H1 (cell line): Measurements from ENCODE around the gene BRD1. TPM values are rescaled to one million over a fixed set of nuclear protein-coding genes. Genes with fewer than 3 reads are reported as not detected.

Experiments used
- CTCF ChIA-PET: fragments of 300-600 bp; sonication (Branson Sonifier 250); formaldehyde crosslinking; loops from one replicate; lab custom pipeline; 2021; ENCODE audit not compliant: partially characterized antibody; lab: Charles Lee
- POLR2A ChIA-PET: fragments of 300-600 bp; sonication (Branson Sonifier 250); formaldehyde crosslinking; loops from one replicate; lab custom pipeline; 2021; ENCODE audit warnings: inconsistent platforms; ENCODE audit not compliant: partially characterized antibody; lab: Charles Lee
- DNase-seq, 2 experiments: peaks; one replicate each; pipeline versions ENCODE4 v3.0.0 to v3.0.0-alpha.2; 2010 to 2022; ENCODE audit warnings: low spot score in 2 of 2, low read depth in 1 of 2, mixed read lengths in 1 of 2
- FAIRE-seq: peaks from 2 replicates; lab custom pipeline; 2011; peaks lifted over from hg19 to GRCh38; lab: Jason Lieb, UNC
- H2AFZ ChIP-seq: 2 replicates; pipeline ENCODE4 v1.8.1; 2012; ENCODE audit warnings: low read length, inconsistent platforms
- H2AK5ac ChIP-seq: 2 replicates; pipeline ENCODE4 v1.6.1; 2013; ENCODE audit warnings: low read depth, low read length
- H2BK120ac ChIP-seq: replicated peaks from 2 replicates; pipeline ENCODE3; 2013; ENCODE audit warnings: low read depth, low read length, inconsistent platforms
- H2BK12ac ChIP-seq: 2 replicates; pipeline ENCODE4 v1.6.1; 2013; ENCODE audit warnings: low read depth, low read length
- H2BK15ac ChIP-seq: 2 replicates; pipeline ENCODE4 v1.6.1; 2013; ENCODE audit warnings: low read length
- H2BK20ac ChIP-seq: 2 replicates; pipeline ENCODE4 v1.6.1; 2013; ENCODE audit warnings: low read length
- H2BK5ac ChIP-seq: 2 replicates; pipeline ENCODE4 v1.6.1; 2013; ENCODE audit warnings: low read depth, low read length
- H3K14ac ChIP-seq: 2 replicates; pipeline ENCODE4 v1.6.1; 2013; ENCODE audit warnings: inconsistent platforms; ENCODE audit not compliant: insufficient read length
- H3K18ac ChIP-seq: 2 replicates; pipeline ENCODE4 v1.6.1; 2013; ENCODE audit warnings: low read length; ENCODE audit errors: extremely low read depth
- H3K23ac ChIP-seq: 2 replicates; pipeline ENCODE4 v1.6.1; 2013; ENCODE audit warnings: inconsistent platforms; ENCODE audit not compliant: insufficient read length
- H3K23me2 ChIP-seq: 2 replicates; pipeline ENCODE4 v1.6.1; 2013; ENCODE audit warnings: low read depth, low read length
- H3K27ac ChIP-seq: 2 replicates; pipeline ENCODE4 v1.6.1; 2011; ENCODE audit warnings: low read depth, low read length, inconsistent platforms
- H3K27me3 ChIP-seq, 4 experiments: replicated peaks in 1 of 4; 1 replicate in 1 of 4; 2 replicates in 3 of 4; pipeline versions ENCODE4 v1.6.1 to v1.8.1; 2011 to 2013; ENCODE audit warnings: low read length in 3 of 4, mild to moderate bottlenecking in 3 of 4, inconsistent platforms in 2 of 4, mixed read lengths in 2 of 4, moderate library complexity in 1 of 4; ENCODE audit not compliant: control insufficient read depth in 3 of 4, insufficient read depth in 3 of 4; ENCODE audit errors: extremely low read depth in 1 of 4
- H3K36me3 ChIP-seq, 4 experiments: 2 replicates each; pipeline versions ENCODE4 v1.6.1 to v1.8.1; 2011 to 2013; ENCODE audit warnings: mild to moderate bottlenecking in 4 of 4, low read length in 3 of 4, moderate library complexity in 2 of 4, control low read depth in 1 of 4, inconsistent platforms in 1 of 4; ENCODE audit not compliant: insufficient read depth in 4 of 4, control insufficient read depth in 2 of 4
- H3K4ac ChIP-seq: replicated peaks from 2 replicates; pipeline ENCODE3; 2013; ENCODE audit warnings: low read length, low read depth, mixed read lengths, inconsistent platforms; ENCODE audit not compliant: insufficient read length
- H3K4me1 ChIP-seq, 4 experiments: replicated peaks in 1 of 4; 1 replicate in 1 of 4; 2 replicates in 3 of 4; pipeline versions ENCODE4 v1.6.1 to v1.8.1; 2011 to 2013; ENCODE audit warnings: low read length in 3 of 4, inconsistent platforms in 2 of 4, mixed read lengths in 1 of 4; ENCODE audit not compliant: insufficient read depth in 4 of 4, control insufficient read depth in 3 of 4
- H3K4me2 ChIP-seq, 2 experiments: 2 replicates each; pipeline versions ENCODE4 v1.6.1 to v1.8.1; 2011 to 2013; ENCODE audit warnings: low read depth in 2 of 2, low read length in 2 of 2, control low read depth in 1 of 2, inconsistent platforms in 1 of 2, mild to moderate bottlenecking in 1 of 2; ENCODE audit not compliant: insufficient read depth in 1 of 2
- H3K4me3 ChIP-seq, 4 experiments: fragments of 200-600, 300-600 bp in 1 of 4; sonication (generic), shearing (Covaris generic), sonication (Bioruptor Twin) in 1 of 4; 2 replicates each; pipeline versions ENCODE4 v1.5.1 to v1.8.1; 2011 to 2016; ENCODE audit warnings: low read length in 4 of 4, low read depth in 3 of 4, control low read depth in 2 of 4, inconsistent platforms in 2 of 4, mild to moderate bottlenecking in 2 of 4, mixed read lengths in 1 of 4, moderate library complexity in 1 of 4; ENCODE audit not compliant: insufficient read depth in 2 of 4; ENCODE audit errors: extremely low read depth in 1 of 4
- H3K56ac ChIP-seq: replicated peaks from 2 replicates; pipeline ENCODE3; 2013; ENCODE audit warnings: low read depth, mild to moderate bottlenecking, mixed read lengths, low read length, inconsistent platforms; ENCODE audit not compliant: insufficient read length
- H3K79me1 ChIP-seq: 2 replicates; pipeline ENCODE4 v1.6.1; 2013; ENCODE audit warnings: low read depth, low read length, control low read depth
- H3K79me2 ChIP-seq, 2 experiments: 2 replicates each; pipeline versions ENCODE4 v1.6.1 to v1.8.1; 2012 to 2013; ENCODE audit warnings: low read length in 2 of 2, mild to moderate bottlenecking in 2 of 2, inconsistent platforms in 1 of 2; ENCODE audit not compliant: insufficient read depth in 2 of 2, control insufficient read depth in 1 of 2
- H3K9ac ChIP-seq, 4 experiments: replicated peaks in 1 of 4; 1 replicate in 1 of 4; 2 replicates in 3 of 4; pipeline versions ENCODE4 v1.6.1 to v1.8.1; 2011 to 2013; ENCODE audit warnings: low read depth in 3 of 4, low read length in 3 of 4, control low read depth in 2 of 4, mild to moderate bottlenecking in 2 of 4, moderate library complexity in 2 of 4, inconsistent platforms in 1 of 4; ENCODE audit errors: extremely low read depth in 1 of 4
- H3K9me3 ChIP-seq, 2 experiments: 2 replicates each; pipeline versions ENCODE4 v1.6.1 to v1.8.1; 2012 to 2013; ENCODE audit warnings: mild to moderate bottlenecking in 2 of 2, moderate library complexity in 2 of 2, control low read depth in 1 of 2, inconsistent platforms in 1 of 2, low read depth in 1 of 2, low read length in 1 of 2, mixed read lengths in 1 of 2; ENCODE audit not compliant: insufficient read depth in 2 of 2
- H4K20me1 ChIP-seq, 2 experiments: replicated peaks in 1 of 2; 2 replicates each; pipeline versions ENCODE3 to v1.8.1; 2011 to 2013; ENCODE audit warnings: inconsistent platforms in 2 of 2, low read length in 2 of 2, mild to moderate bottlenecking in 1 of 2; ENCODE audit not compliant: insufficient read depth in 2 of 2, control insufficient read depth in 1 of 2
- H4K5ac ChIP-seq: 2 replicates; pipeline ENCODE4 v1.6.1; 2013; ENCODE audit warnings: low read length, low read depth, mixed read lengths, inconsistent platforms; ENCODE audit not compliant: insufficient read length
- H4K8ac ChIP-seq: 2 replicates; pipeline ENCODE4 v1.8.0; 2013; ENCODE audit warnings: mild to moderate bottlenecking, moderate library complexity, low read length, inconsistent platforms; ENCODE audit not compliant: insufficient read depth; ENCODE audit errors: extremely low read depth
- H4K91ac ChIP-seq: replicated peaks from 2 replicates; pipeline ENCODE3; 2013; ENCODE audit warnings: low read length, mixed read lengths, inconsistent platforms; ENCODE audit not compliant: insufficient read length
- ASH2L ChIP-seq: fragments of 200-600, 300-600 bp; sonication (generic); IDR thresholded peaks from one replicate; pipeline ENCODE4 v1.7.1; 2017; ENCODE audit warnings: low read length
- CEBPB ChIP-seq: IDR thresholded peaks from 2 replicates; pipeline ENCODE4 v1.6.1; 2012; ENCODE audit warnings: low read depth, low read length
- E2F6 ChIP-seq: IDR thresholded peaks from 2 replicates; pipeline ENCODE4 v1.6.1; 2012; ENCODE audit warnings: inconsistent platforms
- EP300 ChIP-seq, 2 experiments: IDR thresholded peaks; 1 replicate in 1 of 2; 2 replicates in 1 of 2; pipeline ENCODE4 v1.6.1; 2011 to 2012; ENCODE audit warnings: low read depth in 2 of 2, low read length in 2 of 2, mild to moderate bottlenecking in 2 of 2, borderline replicate concordance in 1 of 2, inconsistent platforms in 1 of 2, moderate library complexity in 1 of 2
- JUN ChIP-seq: IDR thresholded peaks from 2 replicates; pipeline ENCODE4 v1.6.1; 2011; ENCODE audit warnings: low read depth, mild to moderate bottlenecking, improper control_type of control experiment, low read length
- MAX ChIP-seq: IDR thresholded peaks from 2 replicates; pipeline ENCODE4 v1.6.1; 2012; ENCODE audit warnings: inconsistent platforms
- RBBP5 ChIP-seq: IDR thresholded peaks from 2 replicates; pipeline ENCODE4 v1.7.1; 2012; ENCODE audit warnings: low read depth, mild to moderate bottlenecking, inconsistent platforms, low read length, moderate library complexity, borderline replicate concordance
- RNF2 ChIP-seq: fragments of 200-900, 300-1000 bp; sonication (generic); IDR thresholded peaks from 2 replicates; pipeline ENCODE4 v1.7.1; 2016; ENCODE audit warnings: borderline replicate concordance, low read depth, mild to moderate bottlenecking, antibody characterized with exemption, low read length; ENCODE audit not compliant: poor library complexity, severe bottlenecking; ENCODE audit errors: missing control alignments
- SIN3A ChIP-seq, 2 experiments: IDR thresholded peaks in 1 of 2; conservative IDR thresholded peaks in 1 of 2; 2 replicates each; pipeline ENCODE4 v1.6.1; 2011 to 2012; ENCODE audit warnings: low read length in 2 of 2, improper control_type of control experiment in 1 of 2, low read depth in 1 of 2, mild to moderate bottlenecking in 1 of 2
- TCF12 ChIP-seq: IDR thresholded peaks from 2 replicates; pipeline ENCODE4 v1.6.1; 2011; ENCODE audit warnings: low read depth, mild to moderate bottlenecking, low read length
- WGBS, 2 experiments: shearing (Covaris generic) in 1 of 2; methylation state at CpG; one replicate each; pipeline versions ENCODE4 v1.1.6 to v1.1.7; 2013 to 2015; ENCODE audit warnings: low lambda C conversion rate in 2 of 2, mixed read lengths in 2 of 2, inconsistent platforms in 1 of 2, low coverage in 1 of 2, missing lambda C conversion rate in 1 of 2; ENCODE audit not compliant: insufficient replicate concordance in 2 of 2, insufficient coverage in 1 of 2, insufficient read length in 1 of 2; ENCODE audit errors: extremely low coverage in 1 of 2, missing lambda C conversion rate in 1 of 2; 5-methylcytosine and 5-hydroxymethylcytosine counted together
- polyA plus RNA-seq, 7 experiments: library from polyadenylated mRNA; depleted of rRNA in 3 of 7; stranded (reverse) in 5 of 7; unstranded in 2 of 7; fragments of >200 nt in 5 of 7; fragments of 200-250 nt in 2 of 7; gene quantifications; 1 replicate in 5 of 7; 2 replicates in 1 of 7; 4 replicates in 1 of 7; pipeline versions ENCODE4 v1.2.1 to v1.2.3, GENCODE V29; 2011 to 2013; ENCODE audit warnings: missing spikeins in 2 of 7, mixed read lengths in 2 of 7
- total RNA-seq: library from RNA; stranded (reverse); fragmentation: NEBNext Ultra II Directional; extraction: Animal tissue kit (Norgen Biotek cat#: 25700); gene quantifications from 2 replicates; pipeline ENCODE4 v1.2.1, GENCODE V29; 2021

BRD1 gene
- total and polyA plus RNA-seq, 2 of the 8 experiments (the other 6 are each of a cell fraction or from before 2014, with no cell fraction given) = 6.8 to 34.0 TPM

GRCh38 chr22:49775191-49775866 lies 52.3 kb downstream of the BRD1 start:
- H3K9me3 ChIP-seq = no peaks in the 10 kb centered on the region; a peak in 1 of 4 replicates
- H2AFZ ChIP-seq = no peak overlapping the region
- H3K4ac ChIP-seq = no peak overlapping the region
- no peak overlapping the region for H3K4me2 ChIP-seq
- H4K91ac ChIP-seq = no peak overlapping the region
- H3K27ac ChIP-seq = no peak overlapping the region
- H2BK120ac ChIP-seq = no peak overlapping the region
- peaks cover 10% of the 10 kb centered on the region; the same call in 1 of the 2 replicates for H3K23me2 ChIP-seq
- no peak overlapping the region for H3K18ac ChIP-seq
- DNase-seq = no peak
- FAIRE-seq = no peak
- H4K8ac ChIP-seq = no peak overlapping the region
- H3K56ac ChIP-seq = no peak overlapping the region
- peaks cover 3 to 38% (median 22%) of the 10 kb centered on the region in 4 experiments for H3K36me3 ChIP-seq
- H4K5ac ChIP-seq = no peak overlapping the region
- H3K79me1 ChIP-seq = peaks cover 7% of the 10 kb centered on the region; the same call in 1 of the 2 replicates
- WGBS, 2 experiments = 93% methylated on average over 18 of the region's 26 CpGs; no CpG with 5 or more reads in 1 of the 2 experiments
- no peak overlapping the region for H3K14ac ChIP-seq
- peaks cover 0 to 16% of the 10 kb centered on the region in 2 experiments; a peak in 1 of 4 replicates for H3K79me2 ChIP-seq
- H2BK15ac ChIP-seq = no peak overlapping the region
- H3K4me1 ChIP-seq = peaks cover 0 to 6% (median under 1%) of the 10 kb centered on the region in 4 experiments; a peak in 4 of 7 replicates
- ChIA-PET POLR2A (interaction anchor here (1.2 kb wide), 1 partner anchor 51 kb away, joined by 3 read pairs; no protein-coding TSS in a partner anchor), CTCF (interaction anchor here (0.6 to 1.5 kb wide), 2 partner anchors 10 to 51 kb away, joined by 3 to 4 read pairs; no protein-coding TSS in a partner anchor)
- H3K4me3 ChIP-seq = no peak overlapping the region
- H2AK5ac ChIP-seq = no peak overlapping the region
- no peak overlapping the region for H2BK20ac ChIP-seq
- peaks cover 0 to 3% (median 0%) of the 10 kb centered on the region in 4 experiments; a peak in 2 of 7 replicates for H3K27me3 ChIP-seq
- H2BK12ac ChIP-seq = no peak overlapping the region
- H4K20me1 ChIP-seq = peaks cover 14 to 24% of the 10 kb centered on the region in 2 experiments
- no peak overlapping the region for H2BK5ac ChIP-seq
- no peak overlapping the region for H3K23ac ChIP-seq
- H3K9ac ChIP-seq = no peak overlapping the region
- TF ChIP-seq RBBP5 = no peak
- no peak for TF ChIP-seq JUN
- no peak for TF ChIP-seq SIN3A (conservative IDR thresholded peaks at IDR 0.05 in 1 of 2, IDR thresholded peaks at IDR 0.05 in 1 of 2; ENCODE audit: low read depth in 1 of 2, low read length in 2 of 2)
- no peak for TF ChIP-seq EP300 (IDR thresholded peaks at IDR 0.05; ENCODE audit: borderline replicate concordance in 1 of 2, low read depth in 2 of 2, low read length in 2 of 2)
- no peak for TF ChIP-seq TCF12
- TF ChIP-seq MAX = no peak
- TF ChIP-seq E2F6 = no peak
- no peak for TF ChIP-seq ASH2L
- no peak for TF ChIP-seq CEBPB
- TF ChIP-seq RNF2 = no peak
